ENCODE results near the gene EMC10.

EMC10 gene

DNA sequence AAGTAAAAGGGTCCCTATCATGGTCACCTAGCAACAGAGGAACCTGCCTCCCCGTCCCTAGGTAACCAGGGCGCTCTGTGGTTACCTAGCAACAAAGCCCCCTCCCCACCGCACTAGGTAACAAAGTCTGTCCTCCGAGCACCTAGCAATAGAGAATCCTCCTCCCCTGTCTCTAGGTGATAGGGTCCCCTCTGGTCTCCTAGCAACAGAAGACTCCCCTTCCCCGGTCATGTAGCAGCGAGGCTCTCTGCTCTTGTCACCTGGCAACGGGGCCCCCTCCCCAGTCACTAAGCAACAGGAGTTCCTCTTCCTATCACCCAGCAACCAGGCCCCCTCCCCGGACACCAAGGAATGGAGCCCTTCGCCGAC, 34.4 kb downstream of the EMC10 start:
- Histone ChIP-seq H2AFZ (peak overlapping the region; percentile 98), H3K4me2 (ENCODE audit: low read length) (peak overlapping the region; percentile 96), H3K9ac (peak overlapping the region; percentile 13), H3K4me1 (peaks cover 13% of the 10 kb centered on the region), H3K36me3 (ENCODE audit: control insufficient read depth, insufficient read depth, low read length) (no peaks in the 10 kb centered on the region), H3K79me2 (no peaks in the 10 kb centered on the region), H3K27me3 (ENCODE audit: control insufficient read depth, insufficient read depth, low read length) (no peaks in the 10 kb centered on the region), H3K4me3 (ENCODE audit: low read depth, low read length) (peak overlapping the region; percentile 86), H3K9me3 (ENCODE audit: control insufficient read depth, low read length) (no peaks in the 10 kb centered on the region), H3K27ac (peak overlapping the region; percentile 80)
- no peak for TF ChIP-seq CTCF (IDR thresholded peaks at IDR 0.05)

- no peaks in the 10 kb centered on the region for H3K79me2 ChIP-seq
- peak within 1 kb of the TSS; percentile 96 for H3K4me2 ChIP-seq (ENCODE audit: low read length)
- peak within 1 kb of the TSS; percentile 23 for H3K9ac ChIP-seq
- TF ChIP-seq CTCF (IDR thresholded peaks at IDR 0.05): no peak
- H3K36me3 ChIP-seq (ENCODE audit: control insufficient read depth, insufficient read depth, low read length): no peaks in the 10 kb centered on the region
- H3K9me3 ChIP-seq (ENCODE audit: control insufficient read depth, low read length): no peaks in the 10 kb centered on the region
- peak within 1 kb of the TSS; percentile 98 for H2AFZ ChIP-seq
- peak within 1 kb of the TSS; percentile 86 for H3K4me3 ChIP-seq (ENCODE audit: low read depth, low read length)
- no peaks in the 10 kb centered on the region for H3K27me3 ChIP-seq (ENCODE audit: control insufficient read depth, insufficient read depth, low read length)
- peaks cover 13% of the 10 kb centered on the region for H3K4me1 ChIP-seq
- H3K27ac ChIP-seq: peak within 1 kb of the TSS; percentile 80
Observed at GRCh38 chr19:50511069-50511822, 34.9 kb downstream of the EMC10 start, which contains the start of gene JOSD2. Gene JOSD2, minus strand, starts transcription at chr19:50511191. Its CDS starts 760 bp downstream, at chr19:50510431.

- H2AFZ ChIP-seq: no peak overlapping the region
- no peak overlapping the region for H3K4me3 ChIP-seq (ENCODE audit: low read depth, low read length)
- H3K9me3 ChIP-seq (ENCODE audit: control insufficient read depth, low read length): no peaks in the 10 kb centered on the region
- no peak overlapping the region for H3K27ac ChIP-seq
- no peak for TF ChIP-seq CTCF (IDR thresholded peaks at IDR 0.05)
- H3K4me1 ChIP-seq: peaks cover 13% of the 10 kb centered on the region
- no peaks in the 10 kb centered on the region for H3K79me2 ChIP-seq
- H3K4me2 ChIP-seq (ENCODE audit: low read length): no peak overlapping the region
- H3K36me3 ChIP-seq (ENCODE audit: control insufficient read depth, insufficient read depth, low read length): no peaks in the 10 kb centered on the region
- no peaks in the 10 kb centered on the region for H3K27me3 ChIP-seq (ENCODE audit: control insufficient read depth, insufficient read depth, low read length)
- H3K9ac ChIP-seq: no peak overlapping the region
Observed at GRCh38 chr19:50512112-50512998, 36.0 kb downstream of the EMC10 start.

- no peak overlapping the region for H3K4me2 ChIP-seq (ENCODE audit: low read length)
- H2AFZ ChIP-seq: no peak overlapping the region
- H3K9me3 ChIP-seq (ENCODE audit: control insufficient read depth, low read length): no peaks in the 10 kb centered on the region
- H3K4me1 ChIP-seq: peaks cover 13% of the 10 kb centered on the region
- no peak for TF ChIP-seq CTCF (IDR thresholded peaks at IDR 0.05)
- no peaks in the 10 kb centered on the region for H3K79me2 ChIP-seq
- peak overlapping the region; percentile 6 for H3K27ac ChIP-seq
- H3K4me3 ChIP-seq (ENCODE audit: low read depth, low read length): no peak overlapping the region
- no peak overlapping the region for H3K9ac ChIP-seq
- H3K27me3 ChIP-seq (ENCODE audit: control insufficient read depth, insufficient read depth, low read length): no peaks in the 10 kb centered on the region
- H3K36me3 ChIP-seq (ENCODE audit: control insufficient read depth, insufficient read depth, low read length): no peaks in the 10 kb centered on the region
Observed at GRCh38 chr19:50512999-50513745, 36.9 kb downstream of the EMC10 start.
